Endodermal cell (in vitro differentiated cells): Measurements from ENCODE around the gene SCAPER. TPM values are rescaled to one million over a fixed set of nuclear protein-coding genes. Genes with fewer than 3 reads are reported as not detected.

Experiments
- DNase-seq: peaks from one replicate; pipeline ENCODE4 v3.0.0-alpha.2; 2017
- H3K27ac ChIP-seq: 2 replicates; pipeline ENCODE4 v1.5.1; 2013; ENCODE audit warnings: mild to moderate bottlenecking, low read depth, low read length, moderate library complexity
- H3K27me3 ChIP-seq: 2 replicates; pipeline ENCODE4 v1.6.1; 2013; ENCODE audit warnings: mild to moderate bottlenecking, low read length, moderate library complexity; ENCODE audit not compliant: insufficient read depth, control insufficient read depth, poor library complexity, severe bottlenecking
- H3K36me3 ChIP-seq: 2 replicates; pipeline ENCODE4 v1.7.0; 2013; ENCODE audit warnings: mild to moderate bottlenecking, low read length, moderate library complexity; ENCODE audit not compliant: control insufficient read depth, insufficient read depth
- H3K4me1 ChIP-seq: one replicate; pipeline ENCODE4 v1.7.0; 2013; ENCODE audit warnings: low read length; ENCODE audit not compliant: control insufficient read depth, insufficient read depth
- H3K4me3 ChIP-seq: 2 replicates; pipeline ENCODE4 v1.5.1; 2013; ENCODE audit warnings: mild to moderate bottlenecking, low read length, moderate library complexity
- H3K9ac ChIP-seq: 2 replicates; pipeline ENCODE4 v1.6.1; 2013; ENCODE audit warnings: mild to moderate bottlenecking, low read length, moderate library complexity; ENCODE audit not compliant: poor library complexity, severe bottlenecking; ENCODE audit errors: extremely low read depth
- H3K9me3 ChIP-seq: 2 replicates; pipeline ENCODE4 v1.6.1; 2013; ENCODE audit warnings: mild to moderate bottlenecking, low read length, moderate library complexity; ENCODE audit not compliant: control insufficient read depth
- H3K27ac Mint-ChIP-seq: 2 replicates; pipeline ENCODE4 v1.8.0; 2020; ENCODE audit warnings: mixed read lengths
- H3K27me3 Mint-ChIP-seq: 2 replicates; pipeline ENCODE4 v1.8.0; 2021; ENCODE audit warnings: mild to moderate bottlenecking, mixed read lengths; ENCODE audit not compliant: insufficient read depth
- H3K36me3 Mint-ChIP-seq: 2 replicates; pipeline ENCODE4 v1.8.0; 2020; ENCODE audit warnings: low read depth, mixed read lengths
- H3K4me1 Mint-ChIP-seq: 2 replicates; pipeline ENCODE4 v1.8.0; 2020; ENCODE audit warnings: mixed read lengths
- H3K4me3 Mint-ChIP-seq: 2 replicates; pipeline ENCODE4 v1.8.0; 2020; ENCODE audit warnings: mild to moderate bottlenecking, moderate library complexity, mixed read lengths
- H3K9me3 Mint-ChIP-seq: 2 replicates; pipeline ENCODE4 v1.8.0; 2020; ENCODE audit warnings: mild to moderate bottlenecking, mixed read lengths
- CTCF ChIP-seq: fragments of 200-600 bp; sonication (generic); conservative IDR thresholded peaks from 2 replicates; pipeline ENCODE4 v1.5.0; 2021; ENCODE audit warnings: antibody characterized with exemption, mild to moderate bottlenecking
- WGBS, 2 experiments: methylation state at CpG; one replicate each; pipeline versions ENCODE4 v1.1.5 to v1.1.7; 2013; ENCODE audit warnings: missing lambda C conversion rate in 2 of 2, mixed read lengths in 1 of 2; ENCODE audit not compliant: insufficient coverage in 1 of 2, insufficient read length in 1 of 2; 5-methylcytosine and 5-hydroxymethylcytosine counted together
- total RNA-seq, 2 donors: library from RNA; stranded (reverse); fragmentation: NEBNext Ultra II Directional in 1 of 2; extraction: Animal tissue kit (Norgen Biotek cat#: 25700) in 1 of 2; gene quantifications; 2 replicates in 1 of 2; 3 replicates in 1 of 2; pipeline ENCODE4 v1.2.1, GENCODE V29; 2021

The SCAPER gene
- total RNA-seq, 2 donors from 2014 or later, result 8.9 to 12.2 TPM

DNA sequence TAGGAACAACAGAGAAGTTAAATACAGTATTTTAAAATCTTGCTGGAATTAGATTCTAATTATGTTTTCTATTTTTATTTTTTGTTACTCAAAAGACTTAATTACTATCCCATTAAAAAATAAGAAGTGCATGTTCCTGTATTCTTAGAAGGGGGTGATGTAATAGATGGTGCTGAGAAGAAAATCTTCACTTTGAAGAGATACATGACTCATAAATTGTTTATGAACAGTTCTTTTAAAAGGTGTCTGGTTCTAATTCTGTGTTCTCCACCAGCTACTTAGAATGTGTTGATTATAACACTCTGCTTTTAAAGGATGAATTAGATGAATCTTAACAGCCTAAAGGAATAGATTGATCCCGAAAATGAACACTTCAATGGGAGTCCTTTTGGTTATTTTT lies 34.6 kb upstream of the SCAPER start:
- Histone ChIP-seq H3K9me3 (no peaks in the 10 kb centered on the region), H3K9ac (no peak overlapping the region), H3K27me3 (no peaks in the 10 kb centered on the region), H3K27ac (no peak overlapping the region), H3K4me1 (no peaks in the 10 kb centered on the region), H3K4me3 (no peak overlapping the region), H3K36me3 (peaks cover 80% of the 10 kb centered on the region)
- no peak for DNase-seq
- Mint-ChIP-seq H3K9me3 (no peaks in the 10 kb centered on the region), H3K27ac (no peak overlapping the region), H3K27me3 (no peaks in the 10 kb centered on the region), H3K4me1 (peaks cover 2% of the 10 kb centered on the region), H3K4me3 (no peak overlapping the region), H3K36me3 (peaks cover 68% of the 10 kb centered on the region)
- WGBS, 2 experiments, result 0% methylated on average over 1 of the region's 1 CpG; no CpG with 5 or more reads in 1 of the 2 experiments
- TF ChIP-seq CTCF, result no peak

- Histone ChIP-seq H3K27me3 (no peaks in the 10 kb centered on the region), H3K4me3 (no peak overlapping the region), H3K4me1 (no peaks in the 10 kb centered on the region), H3K9ac (no peak overlapping the region), H3K9me3 (no peaks in the 10 kb centered on the region), H3K27ac (no peak overlapping the region), H3K36me3 (peaks cover 79% of the 10 kb centered on the region)
- Mint-ChIP-seq H3K9me3 (no peaks in the 10 kb centered on the region), H3K27me3 (no peaks in the 10 kb centered on the region), H3K4me1 (peaks cover 2% of the 10 kb centered on the region), H3K36me3 (peaks cover 67% of the 10 kb centered on the region), H3K4me3 (no peak overlapping the region), H3K27ac (no peak overlapping the region)
- 94 to 100% methylated on average over 1 to 5 of the region's 5 CpGs for WGBS, 2 experiments
- no peak for DNase-seq
- no peak for TF ChIP-seq CTCF
Observed at GRCh38 chr15:76938752-76939151, 33.6 kb upstream of the SCAPER start.

DNA sequence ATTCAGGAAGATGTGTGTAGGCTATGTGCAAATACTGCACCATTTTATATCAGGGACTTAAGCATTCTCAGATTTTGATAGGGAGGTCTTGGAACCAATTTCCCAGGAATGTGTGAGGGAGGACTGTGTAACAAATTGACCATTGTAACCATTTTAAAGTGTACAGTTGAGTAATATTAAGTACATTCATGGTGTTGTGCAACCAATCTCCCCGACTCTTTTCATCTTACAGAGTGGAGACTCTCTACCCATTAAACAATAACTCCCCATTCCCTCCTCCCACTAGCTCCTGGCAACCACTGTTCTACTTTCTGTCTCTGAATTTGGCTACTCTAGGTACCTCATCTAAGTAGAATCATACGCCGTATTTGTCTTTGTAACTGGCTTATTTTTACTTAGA lies 31.5 kb upstream of the SCAPER start:
- no peak overlapping the region for H3K9ac ChIP-seq
- no peaks in the 10 kb centered on the region for H3K4me1 ChIP-seq
- Mint-ChIP-seq H3K27me3 (no peaks in the 10 kb centered on the region), H3K4me3 (no peak overlapping the region), H3K36me3 (peaks cover 60% of the 10 kb centered on the region), H3K4me1 (peaks cover 9% of the 10 kb centered on the region), H3K9me3 (no peaks in the 10 kb centered on the region), H3K27ac (no peak overlapping the region)
- no peak overlapping the region for H3K4me3 ChIP-seq
- no peaks in the 10 kb centered on the region for H3K27me3 ChIP-seq
- H3K27ac ChIP-seq, result no peak overlapping the region
- no peak for TF ChIP-seq CTCF
- 94 to 100% methylated on average over 3 of the region's 3 CpGs for WGBS, 2 experiments
- H3K9me3 ChIP-seq, result no peaks in the 10 kb centered on the region
- H3K36me3 ChIP-seq, result peaks cover 69% of the 10 kb centered on the region
- DNase-seq, result no peak
